Neural progenitor cell (in vitro differentiated cells): ENCODE data around the gene COL4A3. TPM values are rescaled to one million over a fixed set of nuclear protein-coding genes. Genes with fewer than 3 reads are reported as not detected.
A peak's percentile ranks its signal among the peaks of the same experiment; 100 is the strongest.

Experiments
- DNase-seq: peaks from one replicate; pipeline ENCODE4 v3.0.0-alpha.2; 2016; ENCODE audit warnings: low spot score
- H2AFZ ChIP-seq: fragments of 200-600 bp; sonication (generic); replicated peaks from 2 replicates; pipeline ENCODE4 v1.6.1; 2016; ENCODE audit warnings: antibody characterized with exemption
- H3F3A ChIP-seq: fragments of 200-600 bp; sonication (generic); 2 replicates; pipeline ENCODE4 v1.6.1; 2016; ENCODE audit warnings: antibody characterized with exemption, low read depth
- H3K27ac ChIP-seq: fragments of 200-600 bp; sonication (generic); 2 replicates; pipeline ENCODE4 v1.5.1; 2016; ENCODE audit warnings: mild to moderate bottlenecking
- H3K27me3 ChIP-seq: fragments of 200-600 bp; sonication (generic); 2 replicates; pipeline ENCODE4 v1.6.1; 2016; ENCODE audit warnings: mild to moderate bottlenecking, moderate library complexity
- H3K36me3 ChIP-seq: fragments of 200-600 bp; sonication (generic); 2 replicates; pipeline ENCODE4 v1.5.1; 2016
- H3K4me1 ChIP-seq: fragments of 200-600 bp; sonication (generic); 2 replicates; pipeline ENCODE4 v1.6.1; 2016; ENCODE audit warnings: mixed run types
- H3K4me2 ChIP-seq: fragments of 200-600 bp; sonication (generic); 2 replicates; pipeline ENCODE4 v1.6.1; 2016
- H3K4me3 ChIP-seq: fragments of 200-600 bp; sonication (generic); 2 replicates; pipeline ENCODE4 v1.5.1; 2016
- H3K79me2 ChIP-seq: fragments of 200-600 bp; sonication (generic); 2 replicates; pipeline ENCODE4 v1.6.1; 2016; ENCODE audit warnings: low read depth
- H3K9ac ChIP-seq: fragments of 200-600 bp; sonication (generic); 2 replicates; pipeline ENCODE4 v1.6.1; 2016
- H3K9me3 ChIP-seq: fragments of 200-600 bp; sonication (generic); 2 replicates; pipeline ENCODE4 v1.5.1; 2016; ENCODE audit warnings: low read depth
- H4K20me1 ChIP-seq: fragments of 200-600 bp; sonication (generic); 2 replicates; pipeline ENCODE4 v1.6.1; 2016; ENCODE audit warnings: low read depth
- H3K27ac Mint-ChIP-seq: 3 replicates; pipeline ENCODE4 v1.8.0; 2021; ENCODE audit warnings: mixed read lengths
- H3K27me3 Mint-ChIP-seq: 2 replicates; pipeline ENCODE4 v1.8.0; 2022; ENCODE audit warnings: low read depth, mild to moderate bottlenecking, inconsistent platforms, moderate library complexity, mixed read lengths; ENCODE audit not compliant: insufficient read depth
- H3K36me3 Mint-ChIP-seq: 3 replicates; pipeline ENCODE4 v1.8.0; 2021; ENCODE audit warnings: mixed read lengths
- H3K4me1 Mint-ChIP-seq: 3 replicates; pipeline ENCODE4 v1.8.0; 2021; ENCODE audit warnings: mixed read lengths
- H3K4me3 Mint-ChIP-seq: 3 replicates; pipeline ENCODE4 v1.8.0; 2021; ENCODE audit warnings: mild to moderate bottlenecking, moderate library complexity, mixed read lengths
- H3K9me3 Mint-ChIP-seq: 3 replicates; pipeline ENCODE4 v1.8.0; 2020; ENCODE audit warnings: mixed read lengths
- CTCF ChIP-seq: fragments of 200-600 bp; sonication (generic); IDR thresholded peaks from 2 replicates; pipeline ENCODE4 v1.5.1; 2017; ENCODE audit warnings: antibody characterized with exemption, mild to moderate bottlenecking
- EZH2 ChIP-seq: fragments of 200-600 bp; sonication (generic); IDR thresholded peaks from 2 replicates; pipeline ENCODE4 v1.6.1; 2017; ENCODE audit warnings: antibody characterized with exemption, mild to moderate bottlenecking, moderate library complexity
- EZH2phosphoT487 ChIP-seq: fragments of 200-600 bp; sonication (generic); IDR thresholded peaks from 2 replicates; pipeline ENCODE4 v1.6.1; 2017; ENCODE audit warnings: antibody characterized with exemption
- total RNA-seq: library from RNA; depleted of rRNA; stranded (reverse); fragments of >200 nt; gene quantifications from 2 replicates; pipeline ENCODE4 v1.2.3, GENCODE V29; 2015; ENCODE audit warnings: low replicate concordance

Gene COL4A3
- not detected in 2 replicates for total RNA-seq

GRCh38 chr2:227163998-227164762 lies at the start of gene COL4A3, which contains the start of gene COL4A4:
Gene COL4A3 (plus strand): TSS chr2:227164624. CDS start chr2:227164727, 103 bp downstream.
Gene COL4A4 (minus strand): TSS chr2:227164205. CDS start chr2:227147483, 16,722 bp downstream.
- Histone ChIP-seq H3F3A (no peaks in the 10 kb centered on the region), H3K36me3 (no peaks in the 10 kb centered on the region), H3K27ac (no peak within 1 kb of the TSS), H4K20me1 (no peaks in the 10 kb centered on the region), H3K9ac (no peak within 1 kb of the TSS), H3K4me3 (peak within 1 kb of the TSS; percentile 71), H3K79me2 (no peaks in the 10 kb centered on the region), H3K4me1 (no peaks in the 10 kb centered on the region), H2AFZ (peak within 1 kb of the TSS; percentile 97), H3K4me2 (peak within 1 kb of the TSS; percentile 97), H3K9me3 (no peaks in the 10 kb centered on the region), H3K27me3 (peaks cover 77% of the 10 kb centered on the region)
- H3K4me1 Mint-ChIP-seq, result peaks cover 4% of the 10 kb centered on the region
- H3K27me3 Mint-ChIP-seq, result peaks cover 46% of the 10 kb centered on the region
- H3K36me3 Mint-ChIP-seq, result no peaks in the 10 kb centered on the region
- H3K9me3 Mint-ChIP-seq, result peaks cover 4% of the 10 kb centered on the region
- H3K4me3 Mint-ChIP-seq, result peak within 1 kb of the TSS; percentile 84
- H3K27ac Mint-ChIP-seq, result no peak within 1 kb of the TSS
- TF ChIP-seq EZH2 (peak; percentile 83), EZH2phosphoT487 (peak; percentile 35), CTCF (no peak)
- peak; percentile 74 for DNase-seq

DNA sequence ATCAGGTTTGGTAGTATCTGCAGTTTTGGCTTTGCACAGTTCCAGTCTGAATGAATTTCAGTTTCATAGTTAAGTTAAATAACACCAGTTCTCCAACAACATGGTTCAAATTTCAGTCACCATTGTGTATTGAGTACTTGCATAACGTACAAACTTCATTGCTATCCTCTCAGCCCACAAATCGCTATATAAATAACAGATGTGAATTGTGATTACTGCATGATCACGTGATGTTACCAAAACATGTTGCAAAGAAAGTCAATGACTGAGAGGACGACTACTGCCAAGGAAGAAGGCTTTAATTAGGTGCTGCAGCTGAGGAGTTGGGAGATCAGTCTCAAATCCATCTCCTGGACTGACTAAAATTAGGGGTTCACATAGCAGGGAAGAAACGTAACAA lies 48.7 kb upstream of the COL4A3 start:
- DNase-seq, result no peak
- Histone ChIP-seq H3K27me3 (no peaks in the 10 kb centered on the region), H3K4me2 (no peak overlapping the region), H3K4me1 (no peaks in the 10 kb centered on the region), H4K20me1 (no peaks in the 10 kb centered on the region), H3K9me3 (no peaks in the 10 kb centered on the region), H3K9ac (no peak overlapping the region), H3K4me3 (no peak overlapping the region), H3F3A (no peaks in the 10 kb centered on the region), H3K27ac (no peak overlapping the region), H2AFZ (no peak overlapping the region), H3K79me2 (no peaks in the 10 kb centered on the region), H3K36me3 (no peaks in the 10 kb centered on the region)
- Mint-ChIP-seq H3K36me3 (no peaks in the 10 kb centered on the region), H3K27me3 (peaks cover 2% of the 10 kb centered on the region), H3K4me3 (no peak overlapping the region), H3K9me3 (no peaks in the 10 kb centered on the region), H3K27ac (no peak overlapping the region), H3K4me1 (no peaks in the 10 kb centered on the region)
- TF ChIP-seq CTCF (no peak), EZH2phosphoT487 (no peak), EZH2 (no peak)

DNA sequence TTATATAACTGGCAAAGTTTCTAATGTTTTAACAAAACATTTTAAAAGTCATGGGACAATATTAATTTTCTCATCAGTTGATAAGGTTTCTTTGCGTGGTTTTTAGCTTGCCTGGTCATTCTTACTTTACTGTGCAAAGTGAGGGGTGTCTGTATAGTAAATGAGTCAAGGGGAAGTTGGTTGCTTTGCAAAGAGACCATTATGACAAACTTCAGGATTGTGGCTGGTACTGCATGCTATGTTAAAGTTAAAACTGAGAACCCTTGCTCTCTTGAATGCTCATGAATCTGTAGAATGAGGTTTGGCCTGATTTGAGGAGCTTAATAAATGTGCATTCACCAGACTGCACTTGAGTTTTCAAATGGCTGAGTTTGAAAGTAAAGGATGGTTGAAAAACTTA lies 47.4 kb upstream of the COL4A3 start:
- H3K27me3 Mint-ChIP-seq, result peaks cover 2% of the 10 kb centered on the region
- Histone ChIP-seq H3K36me3 (no peaks in the 10 kb centered on the region), H3K79me2 (no peaks in the 10 kb centered on the region), H3K4me3 (no peak overlapping the region), H3K9ac (no peak overlapping the region), H3K27me3 (no peaks in the 10 kb centered on the region), H3K4me2 (no peak overlapping the region), H3K27ac (no peak overlapping the region), H3F3A (no peaks in the 10 kb centered on the region), H2AFZ (no peak overlapping the region), H3K4me1 (no peaks in the 10 kb centered on the region), H3K9me3 (no peaks in the 10 kb centered on the region), H4K20me1 (no peaks in the 10 kb centered on the region)
- no peaks in the 10 kb centered on the region for H3K4me1 Mint-ChIP-seq
- H3K27ac Mint-ChIP-seq, result no peak overlapping the region
- DNase-seq, result no peak
- H3K9me3 Mint-ChIP-seq, result no peaks in the 10 kb centered on the region
- no peak overlapping the region for H3K4me3 Mint-ChIP-seq
- no peaks in the 10 kb centered on the region for H3K36me3 Mint-ChIP-seq
- no peak for TF ChIP-seq EZH2phosphoT487
- no peak for TF ChIP-seq CTCF
- no peak for TF ChIP-seq EZH2
